Astrocyte of the hippocampus (primary cell): ENCODE measurements around the gene SH3PXD2A.

ENCODE experiments used
- DNase-seq: peaks from one replicate; pipeline ENCODE4 v3.0.0; 2011; ENCODE audit warnings: low read depth, low spot score

SH3PXD2A gene

DNA sequence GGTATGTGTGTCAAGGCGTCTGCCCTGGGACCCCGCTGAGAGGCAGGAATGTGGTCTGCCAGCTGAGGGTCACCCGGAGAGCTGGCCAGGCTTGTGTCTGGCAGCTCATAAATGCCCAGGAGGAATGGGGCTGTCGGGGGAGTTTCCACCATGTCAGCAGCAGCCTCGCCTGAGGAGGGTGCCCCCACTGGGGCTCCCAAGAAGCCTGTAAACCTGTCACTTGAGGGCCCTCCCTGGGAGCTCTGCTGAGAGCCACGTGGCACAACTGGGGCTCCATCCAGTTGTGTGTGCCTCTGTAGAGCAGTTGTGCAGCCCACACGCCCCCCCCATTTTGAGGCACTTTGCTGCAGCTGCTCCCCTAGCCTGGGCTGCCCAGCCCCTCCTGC is 291.3 kb downstream of the SH3PXD2A start:
- DNase-seq, result no peak

DNA sequence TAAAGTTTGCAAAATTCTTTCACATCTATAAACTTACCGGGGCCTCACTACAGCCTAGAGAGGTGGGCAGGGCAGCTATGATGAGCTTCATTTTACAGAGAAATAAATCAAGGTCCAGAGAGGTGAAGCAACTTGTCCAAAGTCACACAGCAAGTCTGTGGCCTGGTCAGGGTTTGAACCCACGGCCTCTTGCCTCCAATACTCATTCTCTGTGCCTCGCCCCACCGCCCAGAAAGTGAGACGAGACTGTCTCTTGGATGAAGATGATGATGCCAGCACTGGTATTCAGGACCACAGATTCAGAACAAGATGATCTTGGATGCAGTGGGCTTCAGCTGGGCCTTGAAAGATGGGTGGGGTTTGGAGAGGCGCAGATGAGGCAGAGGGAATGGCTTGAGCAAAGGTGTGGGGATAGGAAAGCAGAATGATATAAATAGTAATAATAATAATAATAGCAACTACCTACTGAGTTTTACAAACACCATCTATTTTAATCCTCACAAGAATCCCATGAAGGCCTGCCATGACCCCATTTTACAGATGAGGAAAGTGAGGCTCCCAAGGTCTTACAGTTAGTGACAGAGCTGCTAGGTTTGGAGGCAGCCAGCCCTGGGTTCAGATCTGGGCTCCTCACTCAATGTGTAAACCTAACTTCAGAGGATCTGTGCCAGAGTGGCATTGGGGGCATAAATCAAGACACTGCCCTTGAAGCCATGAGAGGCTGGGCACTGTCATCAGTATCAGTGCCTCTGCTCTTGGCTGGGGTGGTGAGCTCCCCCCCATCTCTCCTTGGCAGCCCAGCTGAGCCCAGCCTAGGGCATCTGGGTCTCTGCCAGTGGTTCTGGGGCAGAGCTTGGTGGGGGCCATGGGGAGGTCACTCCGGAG is 291.9 kb downstream of the SH3PXD2A start:
- no peak for DNase-seq

DNA sequence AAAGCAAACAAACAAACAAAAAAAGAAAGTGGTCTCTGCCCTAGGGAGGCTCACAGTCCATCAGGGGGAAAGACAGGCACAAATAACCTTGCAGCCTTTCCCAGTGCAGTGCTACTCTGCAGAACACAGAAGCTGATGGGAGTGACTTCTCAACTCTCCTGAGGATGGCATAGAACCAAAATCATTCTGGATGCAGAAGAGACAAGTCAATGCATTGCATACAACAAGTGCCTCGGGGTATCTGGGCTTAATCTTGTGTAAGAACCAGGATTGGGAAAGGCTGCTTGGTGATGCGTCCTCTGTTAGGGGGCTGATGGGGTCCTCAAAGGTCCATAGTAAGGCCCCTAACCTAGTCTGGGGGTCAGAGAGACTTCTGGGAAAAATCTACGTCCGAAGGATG is 293.0 kb downstream of the SH3PXD2A start:
- DNase-seq, result no peak

DNA sequence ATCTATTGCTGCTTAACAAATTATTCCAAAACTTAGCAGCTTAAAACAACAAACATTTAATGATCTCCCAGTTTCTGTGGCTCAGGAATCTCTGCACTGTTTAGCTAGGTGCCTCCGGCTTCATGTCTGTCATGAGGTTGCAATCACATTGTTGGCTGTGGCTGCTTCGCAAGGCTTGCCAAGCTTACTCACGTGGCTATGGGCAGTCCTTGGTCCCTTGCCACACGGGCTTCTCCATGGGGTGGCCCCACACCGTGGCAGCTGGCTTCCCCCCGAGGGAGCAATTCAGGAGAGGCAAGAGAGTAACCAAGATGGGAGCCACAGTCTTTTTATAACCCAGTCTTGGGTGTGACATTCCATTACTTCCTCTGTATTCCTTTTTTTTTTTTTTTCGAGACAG is 294.5 kb downstream of the SH3PXD2A start:
- DNase-seq, result no peak

DNA sequence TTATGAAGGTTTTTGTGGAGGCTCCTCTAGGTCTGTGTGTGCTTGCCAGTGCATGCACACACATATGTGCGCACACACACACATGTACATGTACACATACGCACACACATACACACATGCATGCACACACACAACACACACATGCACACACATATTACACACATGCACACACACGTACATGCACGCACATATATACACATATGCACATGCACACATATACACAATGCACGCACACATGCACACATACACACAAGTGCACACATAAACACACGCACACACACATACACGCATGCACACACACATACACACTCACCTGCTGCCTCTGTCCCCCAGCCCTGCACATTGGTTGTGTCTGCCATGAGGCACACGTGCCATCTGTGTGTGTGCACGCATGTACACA is 295.6 kb downstream of the SH3PXD2A start:
- DNase-seq, result no peak

DNA sequence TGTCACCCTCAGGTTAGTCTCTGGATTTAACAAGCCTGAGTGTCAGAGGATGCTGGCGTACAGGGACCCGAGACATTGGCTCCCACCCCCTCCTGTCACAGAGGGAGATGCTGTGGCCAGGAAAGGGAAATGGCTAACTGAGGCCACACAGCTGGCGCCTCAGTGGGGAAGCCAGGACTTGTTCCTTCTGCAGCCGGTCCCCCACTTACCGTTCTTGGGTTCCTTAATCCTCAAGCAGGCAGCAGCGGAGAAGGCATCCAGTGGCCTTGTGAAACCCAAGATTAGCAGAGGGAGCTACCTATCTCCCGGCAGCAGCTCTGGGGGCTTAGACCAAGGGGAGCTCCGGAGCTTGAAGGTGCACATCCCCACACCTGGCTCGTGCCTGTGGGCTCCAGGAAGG is 296.5 kb downstream of the SH3PXD2A start:
- no peak for DNase-seq

DNA sequence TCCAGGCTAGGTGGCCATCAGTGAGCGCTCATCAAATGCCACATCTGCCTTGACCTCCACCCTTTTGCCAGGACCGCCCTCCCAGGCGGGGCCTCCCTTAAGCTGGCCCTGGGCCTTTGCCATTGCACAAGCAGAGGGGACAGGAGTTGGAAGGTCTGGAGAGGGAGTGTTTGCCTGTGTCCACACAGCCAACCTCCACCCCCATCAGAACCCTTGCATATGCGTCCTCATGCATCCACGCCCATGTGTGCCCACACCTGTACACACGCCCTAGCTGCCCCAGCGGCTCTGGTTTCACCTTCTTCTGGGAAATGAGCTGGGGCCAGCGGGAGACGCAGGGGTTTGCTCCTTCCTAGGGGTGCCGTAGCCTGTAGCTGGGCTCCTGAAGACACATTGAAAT is 297.9 kb downstream of the SH3PXD2A start:
- DNase-seq, result no peak

DNA sequence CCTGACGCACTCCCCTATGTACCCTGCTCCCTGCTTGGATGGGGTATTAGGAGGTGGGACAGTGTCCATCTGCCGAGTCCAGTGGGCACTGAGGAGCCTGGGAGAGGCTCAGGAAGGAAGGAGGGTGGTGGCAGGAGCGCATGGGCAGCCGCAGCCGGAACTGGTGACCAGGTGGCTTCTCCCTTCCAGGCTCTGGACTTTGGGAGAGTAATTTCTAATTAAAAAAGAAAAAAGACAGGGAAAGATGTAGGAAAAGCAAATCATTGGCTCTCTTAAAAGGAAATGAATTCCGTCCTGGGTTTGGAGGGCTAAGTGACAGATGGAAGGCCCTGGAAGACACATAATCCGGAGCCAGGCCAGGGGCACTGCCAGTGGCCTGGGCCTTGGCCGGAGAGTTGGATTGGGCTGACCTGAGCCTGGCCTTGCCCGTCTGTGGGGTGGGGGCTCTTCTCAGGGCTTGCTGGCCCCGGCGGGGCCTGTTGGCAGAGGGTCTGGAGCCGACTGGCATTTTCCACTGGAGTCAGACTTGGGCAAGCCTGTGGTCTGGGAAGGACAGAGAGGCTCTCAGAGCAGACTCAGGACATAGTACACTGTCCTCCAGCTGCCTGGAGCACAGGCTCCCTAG is 298.9 kb downstream of the SH3PXD2A start:
- no peak for DNase-seq

DNA sequence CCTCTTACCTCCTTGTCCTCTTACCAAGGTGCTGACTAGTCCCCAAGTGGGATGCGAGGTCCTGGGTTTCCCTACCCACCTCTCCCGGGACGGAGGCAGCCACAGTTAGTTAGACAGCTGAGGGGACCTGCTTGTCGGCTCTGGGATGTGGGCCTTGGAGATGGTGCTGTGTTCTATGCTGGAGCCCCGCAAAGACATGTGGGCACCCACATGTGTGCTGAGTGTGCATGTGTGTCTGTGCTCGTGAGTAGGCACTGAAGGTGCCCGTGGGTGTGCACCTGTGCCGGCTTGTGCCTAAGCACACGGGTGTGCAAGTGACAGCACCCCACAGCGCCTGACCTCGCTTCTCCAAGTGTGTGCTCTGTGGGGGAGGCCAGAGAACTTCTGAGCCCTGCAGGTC is 299.7 kb downstream of the SH3PXD2A start:
- DNase-seq, result no peak

DNA sequence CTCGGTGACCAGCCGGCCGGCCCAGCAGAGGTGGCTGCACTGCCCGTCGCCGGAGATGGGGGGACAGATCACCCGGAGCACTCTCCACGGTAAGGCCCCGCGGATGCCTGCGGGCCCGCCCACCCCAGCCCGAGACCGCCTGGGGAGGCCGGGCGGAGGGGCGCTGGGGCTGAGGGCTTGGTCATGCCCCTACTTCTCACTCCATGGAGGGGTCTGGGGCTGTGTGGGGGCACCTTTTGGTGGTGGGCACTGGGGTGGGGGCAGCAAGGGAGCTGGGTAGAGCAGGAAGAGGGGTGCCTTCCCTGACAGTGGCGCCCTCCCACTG is 300.1 kb downstream of the SH3PXD2A start:
- no peak for DNase-seq

DNA sequence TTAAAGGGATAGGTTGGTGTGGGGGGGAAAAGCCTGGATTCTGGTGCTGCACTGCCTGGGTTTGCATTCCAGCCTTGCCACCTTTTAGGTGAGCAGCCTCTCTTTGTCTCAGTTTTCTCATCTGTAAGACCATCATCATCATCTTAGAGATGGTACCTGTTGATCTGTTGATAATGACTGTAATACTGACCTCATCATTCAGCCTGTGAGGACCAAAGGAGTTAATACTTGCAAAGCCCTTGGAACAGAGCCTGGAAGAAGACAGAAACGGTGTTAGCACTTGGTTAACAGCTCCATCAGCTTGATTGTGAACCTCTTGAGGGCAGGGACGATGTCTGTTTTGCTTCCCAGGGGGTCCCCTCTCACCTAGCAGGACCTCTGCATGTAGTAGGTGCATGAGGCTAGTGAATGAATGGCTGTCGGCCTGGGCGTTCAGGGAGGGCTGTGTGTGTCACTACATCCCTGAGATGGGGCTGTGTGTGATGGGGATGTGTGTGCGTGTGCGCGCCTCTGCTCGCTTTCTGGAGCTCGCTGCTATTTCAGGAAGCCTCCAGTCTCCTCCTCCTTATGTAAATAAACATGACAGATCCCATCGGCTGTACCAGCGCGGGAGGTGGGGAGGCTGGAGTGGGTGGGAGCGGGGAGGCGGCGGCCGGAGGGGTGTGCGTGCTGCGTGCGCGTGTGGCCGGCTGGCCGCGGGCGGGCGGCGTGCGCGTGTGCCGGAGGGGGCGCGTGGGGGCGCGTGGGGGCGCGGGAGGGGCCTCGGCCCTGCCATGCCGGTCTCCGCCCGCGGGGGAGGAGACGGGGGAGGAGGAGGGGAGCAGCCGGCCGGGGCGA is 300.7 kb downstream of the SH3PXD2A start:
- peak; percentile 51 for DNase-seq

DNA sequence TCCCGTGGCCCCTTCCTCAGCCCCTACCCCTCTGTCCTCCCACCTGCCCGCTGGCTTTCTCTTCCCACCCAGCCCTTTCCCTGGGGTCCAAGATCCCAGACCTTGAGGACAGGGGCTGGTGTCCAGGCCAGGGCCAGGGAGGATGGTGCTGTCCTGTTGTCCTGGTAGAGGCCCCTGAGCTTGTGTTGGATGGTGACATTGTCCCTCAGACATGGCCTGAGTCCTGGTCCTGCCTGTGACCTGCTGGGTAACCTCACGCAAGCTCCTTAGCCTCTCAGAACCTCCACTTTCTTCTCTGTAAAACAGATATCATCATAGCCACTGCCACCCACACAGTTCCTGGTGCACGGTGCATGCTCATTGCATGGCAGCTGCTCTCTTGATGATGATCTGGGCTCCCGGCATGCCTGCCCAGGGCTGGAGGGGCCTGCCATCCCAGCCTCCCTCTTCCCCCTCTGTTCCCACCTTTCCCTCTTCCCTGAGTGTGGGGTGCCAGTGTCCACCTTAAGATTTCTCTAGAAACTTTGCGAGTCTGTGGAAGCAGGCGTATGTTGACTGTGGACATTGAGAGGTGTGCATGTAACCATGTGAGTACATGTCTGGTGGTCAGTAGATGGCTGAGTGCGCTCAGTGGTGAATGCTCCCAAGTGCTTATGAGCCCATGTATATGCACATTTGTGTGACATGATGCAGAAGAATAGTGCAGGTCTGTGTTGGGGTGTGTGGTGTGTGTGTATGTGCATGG is 301.5 kb downstream of the SH3PXD2A start:
- no peak for DNase-seq

DNA sequence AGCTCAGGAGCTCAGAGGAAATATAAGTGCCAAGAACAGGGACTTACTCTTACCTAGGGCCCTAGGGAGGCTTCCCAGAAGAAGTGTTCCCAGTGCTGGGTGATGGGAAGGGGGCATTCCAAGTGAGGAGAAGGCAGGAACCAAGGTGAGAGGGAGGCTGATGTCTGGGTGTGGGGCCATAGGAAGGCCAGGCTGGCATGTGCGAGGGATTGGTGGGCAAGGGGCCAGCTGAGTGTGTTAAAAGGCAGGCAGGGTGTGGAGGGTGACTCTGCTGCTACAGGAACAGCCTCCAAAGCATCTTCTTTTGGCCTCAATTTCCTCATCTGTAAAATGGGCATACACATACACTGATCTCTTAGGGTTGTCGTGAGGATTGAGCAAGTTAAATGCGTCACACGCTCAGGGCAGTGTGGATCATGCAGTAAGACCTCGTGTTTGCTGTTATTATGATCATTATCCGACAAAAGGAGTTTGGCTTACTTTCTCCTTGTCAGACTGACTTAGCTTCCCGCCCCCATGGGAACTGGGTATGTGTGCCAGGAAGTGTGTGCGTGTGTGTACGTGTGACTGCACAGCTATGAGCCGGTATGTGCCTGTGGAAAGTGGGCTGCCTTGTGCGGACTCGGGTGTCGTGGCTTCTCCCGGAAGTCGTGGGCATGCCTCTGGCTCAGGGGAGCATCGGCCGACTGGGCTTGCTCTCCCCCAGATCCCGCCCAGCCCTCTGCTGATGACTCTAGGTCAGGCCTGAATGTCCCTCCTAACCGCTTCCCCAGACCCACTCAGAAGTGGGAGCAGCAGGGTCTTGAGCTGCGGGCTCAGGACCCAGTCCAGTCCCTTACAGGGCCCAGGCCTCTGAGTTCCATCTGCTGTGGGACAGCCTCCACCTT is 302.3 kb downstream of the SH3PXD2A start:
- DNase-seq, result no peak

DNA sequence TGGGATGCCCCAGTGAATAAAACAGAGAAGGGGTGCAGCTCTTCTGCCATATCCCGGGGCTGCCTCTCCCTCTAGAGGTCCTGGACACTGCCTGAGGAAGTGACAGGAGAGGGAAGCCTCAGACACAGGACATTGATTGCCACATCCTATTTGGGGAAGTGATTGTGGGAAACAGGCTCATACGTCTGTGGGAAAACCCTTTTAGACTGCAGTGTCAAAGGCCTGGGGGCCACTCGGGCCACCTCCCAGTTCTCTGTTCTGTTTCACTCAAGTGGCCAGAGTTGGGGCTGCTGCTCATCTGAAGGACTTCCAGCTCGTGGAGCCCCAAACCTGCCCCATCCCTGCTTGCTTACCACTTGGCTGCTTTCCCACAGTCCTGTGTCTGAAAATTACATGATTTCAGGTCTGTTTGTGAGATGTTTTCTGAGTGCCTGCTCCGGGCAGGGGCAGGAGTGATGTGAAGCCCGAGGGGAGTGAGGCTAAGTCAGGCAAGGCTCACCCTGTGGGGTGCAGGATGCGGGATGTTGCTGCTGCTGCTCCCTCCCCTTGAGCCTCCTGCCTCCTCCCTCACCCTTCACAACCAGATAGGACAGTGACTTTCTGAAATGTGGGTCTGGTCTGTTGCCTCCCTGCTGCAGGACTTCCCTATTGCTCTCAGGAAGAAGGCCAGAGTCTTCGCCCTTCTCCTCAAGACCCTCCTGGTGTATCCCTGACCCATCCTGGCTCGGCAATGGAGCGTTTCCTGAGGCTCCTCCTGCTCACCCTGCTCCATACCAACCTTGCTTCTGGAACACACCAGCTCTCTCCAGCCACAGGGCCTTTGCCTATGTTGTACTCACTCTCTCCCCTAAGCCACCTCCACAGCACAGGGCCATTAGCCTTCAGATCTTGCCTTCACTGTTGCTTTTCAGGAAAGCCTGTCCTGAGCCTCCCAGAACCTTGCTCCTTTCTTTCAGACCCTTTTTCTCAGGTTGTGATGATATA is 303.5 kb downstream of the SH3PXD2A start:
- DNase-seq, result no peak

DNA sequence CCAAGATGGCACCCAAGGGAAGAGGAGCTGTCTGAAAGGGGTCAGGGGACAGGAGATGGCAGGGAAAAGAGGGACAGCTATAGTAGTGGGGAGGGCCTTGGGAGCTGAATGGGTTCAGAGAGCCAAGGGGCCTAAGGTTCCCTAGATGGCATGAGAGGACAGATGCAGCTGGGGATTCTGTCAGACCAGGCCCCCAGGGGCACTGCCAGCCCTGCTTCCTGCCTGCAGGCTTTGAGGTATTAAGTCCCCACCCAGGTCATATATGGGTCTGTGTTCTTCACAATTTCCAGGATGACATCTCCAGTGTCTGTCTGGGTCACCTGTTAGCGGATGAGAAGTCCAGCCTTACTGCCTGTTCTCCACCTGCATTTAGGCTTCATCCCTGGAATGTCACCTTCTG is 305.1 kb downstream of the SH3PXD2A start:
- no peak for DNase-seq

DNA sequence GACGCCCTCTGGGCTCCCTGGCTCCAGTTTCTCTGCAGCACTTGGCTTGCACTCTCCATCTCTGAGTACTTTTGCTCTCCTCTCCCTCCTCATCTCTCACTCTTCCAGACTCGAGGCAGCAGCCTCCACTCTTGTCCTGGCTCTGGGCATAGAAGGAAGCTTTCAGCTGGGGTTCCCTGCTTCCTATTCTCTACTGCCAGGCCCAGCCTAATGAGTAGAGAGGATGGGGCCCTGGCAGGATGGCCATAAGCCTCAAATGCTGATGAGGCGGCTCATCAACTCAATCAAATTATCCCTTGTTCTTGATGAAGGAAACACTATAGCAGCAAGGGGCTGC is 306.1 kb downstream of the SH3PXD2A start:
- DNase-seq, result no peak

DNA sequence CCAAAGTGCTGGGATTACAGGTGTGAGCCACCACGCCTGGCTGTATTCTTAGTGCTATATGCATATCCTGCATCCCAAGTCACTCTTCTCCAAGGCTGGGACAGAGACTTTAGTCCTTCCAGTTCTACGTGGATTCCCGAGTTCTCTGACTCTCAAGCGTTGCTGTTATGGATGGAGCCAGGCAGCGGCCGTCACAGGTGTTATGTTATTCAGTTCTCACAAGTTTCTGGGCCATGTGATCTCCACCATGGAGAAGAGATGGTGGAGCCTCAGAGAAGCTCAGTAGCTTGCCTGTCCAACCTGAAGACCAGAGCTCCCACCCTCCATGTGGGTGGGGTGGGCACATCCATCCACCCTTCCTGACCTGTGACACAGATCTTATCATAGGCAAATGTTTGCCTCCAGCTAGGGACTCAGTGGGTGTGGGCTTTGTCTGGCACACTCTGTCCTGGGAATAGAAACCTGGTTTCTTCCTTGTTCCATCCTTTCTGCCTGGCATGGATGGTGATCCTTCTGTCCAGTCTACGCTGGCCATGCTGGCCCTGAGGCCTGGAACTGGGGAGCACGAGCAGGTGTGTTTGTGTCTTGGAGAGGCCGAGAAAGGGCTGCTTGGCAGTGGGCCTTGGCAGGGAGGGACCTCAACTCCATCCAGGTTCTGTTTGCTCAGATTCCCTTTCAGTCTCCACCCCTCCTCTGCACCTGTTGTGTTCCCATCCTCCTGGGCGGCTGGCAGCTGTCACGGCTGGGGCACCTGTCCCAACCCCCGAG is 306.6 kb downstream of the SH3PXD2A start:
- no peak for DNase-seq

DNA sequence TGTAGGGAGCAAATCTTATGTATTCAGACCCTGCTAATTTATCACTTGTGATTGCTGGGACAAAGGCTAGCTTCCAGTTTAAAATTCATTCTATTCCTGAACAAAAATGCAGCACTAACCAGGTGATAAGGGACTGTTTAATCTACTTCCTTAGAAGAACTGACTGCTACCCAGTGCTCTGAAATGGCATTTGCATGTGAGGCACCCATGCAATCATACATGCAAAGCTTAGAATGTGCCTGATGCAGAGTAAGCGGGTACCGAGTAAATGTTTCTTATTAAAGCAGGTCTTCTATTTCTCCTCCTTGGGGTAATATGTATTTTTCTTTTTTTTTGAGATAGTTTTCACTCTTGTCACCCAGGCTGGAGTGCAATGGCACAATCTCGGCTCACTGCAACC is 307.4 kb downstream of the SH3PXD2A start:
- no peak for DNase-seq

DNA sequence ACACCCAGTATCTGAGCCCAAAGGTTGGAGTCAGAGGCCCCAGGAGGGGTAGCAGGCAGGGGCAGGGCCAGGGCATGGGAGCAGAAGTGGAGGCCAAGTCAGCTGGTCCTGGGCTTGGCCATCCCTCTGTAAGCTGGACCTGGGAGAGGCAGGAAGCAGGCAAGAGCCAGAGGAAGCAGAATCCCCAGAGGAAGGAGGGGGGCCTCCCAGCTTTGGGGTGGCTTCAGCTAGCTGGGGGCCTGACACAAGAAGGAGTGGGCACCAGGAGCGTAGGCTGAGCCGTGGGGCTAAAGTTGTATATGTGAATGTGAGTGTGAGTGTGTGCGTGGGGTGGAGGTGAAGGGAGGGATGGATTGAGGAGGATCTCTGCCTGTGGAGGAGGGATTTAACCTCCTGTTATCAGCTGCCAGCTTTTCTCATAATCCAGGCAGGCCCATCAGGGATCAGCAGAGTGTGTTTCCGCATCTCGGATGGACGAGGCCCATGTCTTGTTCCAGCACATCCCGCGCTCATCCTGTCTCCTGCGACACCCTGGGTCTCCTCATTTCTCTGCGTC is 307.9 kb downstream of the SH3PXD2A start:
- DNase-seq, result no peak
